ENCODE data around the gene SEZ6L. TPM values are rescaled to one million over a fixed set of nuclear protein-coding genes. Genes with fewer than 3 reads are reported as not detected.

The SEZ6L gene
- total and polyA plus RNA-seq, 10 of the 15 experiments (the other 5 are each of a cell fraction or from before 2014, with no cell fraction given) = not detected

DNA sequence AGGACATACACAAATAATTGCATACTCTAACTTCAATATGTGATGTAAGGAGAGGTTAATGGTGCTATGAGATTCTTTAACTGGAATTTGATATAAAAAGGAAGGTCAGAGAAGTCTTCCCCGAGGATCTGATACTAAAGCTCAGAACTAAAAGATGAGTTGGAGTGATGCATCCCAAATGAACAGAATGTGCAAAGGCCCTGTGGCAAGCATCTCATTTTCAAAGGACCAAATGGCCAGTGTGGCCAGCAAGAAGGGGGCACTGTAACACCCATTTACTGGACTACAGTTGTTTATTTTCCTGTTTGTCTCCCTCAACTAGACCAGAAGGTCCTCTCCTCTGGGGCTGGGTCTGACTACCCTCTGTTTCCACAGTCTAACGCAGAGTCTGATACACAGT lies 144.9 kb downstream of the SEZ6L start:
- SMC1A ChIA-PET (ENCODE audit: uncharacterized antibody, unreplicated experiment) = no interaction called here
- no peak for DNase-seq (ENCODE audit: low read depth, low spot score)
- BruUV-seq (replicated peaks) = no TSS peak
- peaks cover 0 to 3% of the 10 kb centered on the region in 2 experiments; a peak in 3 of 4 replicates for H3K27me3 ChIP-seq (replicated peaks in 1 of 2; ENCODE audit: control insufficient read depth in 2 of 2, insufficient read depth in 2 of 2, low read length in 1 of 2)
- FAIRE-seq = no peak
- POLR2A ChIA-PET = no interaction called here
- CTCF ChIA-PET = no interaction called here
- no peak for ATAC-seq
- no peaks in the 10 kb centered on the region for H3K79me2 ChIP-seq (ENCODE audit: control insufficient read depth, insufficient read depth, low read length)
- in situ Hi-C loops (cut with MboI) (no loop called here), intact Hi-C loops (cut with micrococcal nuclease; ENCODE audit: unreplicated experiment) (no loop called here)
- RAD21 ChIA-PET (ENCODE audit: unreplicated experiment) = no interaction called here
- H3K36me3 ChIP-seq (ENCODE audit: control insufficient read depth in 2 of 2, insufficient read depth in 2 of 2, low read length in 1 of 2) = no peaks in the 10 kb centered on the region
- H3K4me3 ChIP-seq = no peak overlapping the region
- no peaks in the 10 kb centered on the region for H3K4me1 ChIP-seq (ENCODE audit: control insufficient read depth, insufficient read depth, low read length)
- TF ChIP-seq ATF2 (IDR thresholded peaks at IDR 0.05; ENCODE audit: low read length) = no peak
- no peak for TF ChIP-seq ESRRA (IDR thresholded peaks at IDR 0.05; ENCODE audit: low read length)
- no peak for TF ChIP-seq BRCA1 (IDR thresholded peaks at IDR 0.05; ENCODE audit: low read depth, low read length)
- TF ChIP-seq PAX8 (IDR thresholded peaks at IDR 0.05) = no peak
- H3K9ac ChIP-seq (ENCODE audit: control insufficient read depth, insufficient read depth, low read length) = no peak overlapping the region
- no peak overlapping the region for H3K4me2 ChIP-seq (ENCODE audit: control insufficient read depth, insufficient read depth)
- H2AFZ ChIP-seq (ENCODE audit: control insufficient read depth, low read depth, low read length) = no peak overlapping the region
- H4K20me1 ChIP-seq (ENCODE audit: control insufficient read depth, insufficient read depth) = no peaks in the 10 kb centered on the region
- H3K9me3 ChIP-seq (replicated peaks; ENCODE audit: control insufficient read depth, insufficient read depth, low read length) = no peaks in the 10 kb centered on the region
- WGBS (ENCODE audit: insufficient coverage, insufficient replicate concordance, low lambda C conversion rate, missing lambda C conversion rate) = 16% methylated on average over 2 of the region's 2 CpGs
- H3K27ac ChIP-seq (ENCODE audit: control insufficient read depth, insufficient read depth) = no peak overlapping the region

- Histone ChIP-seq H3K27me3 (replicated peaks in 1 of 2; ENCODE audit: control insufficient read depth in 2 of 2, insufficient read depth in 2 of 2, low read length in 1 of 2) (peaks cover 0 to 3% of the 10 kb centered on the region in 2 experiments; a peak in 3 of 4 replicates), H3K27ac (ENCODE audit: control insufficient read depth, insufficient read depth) (no peak overlapping the region)
- RAD21 ChIA-PET (ENCODE audit: unreplicated experiment) = no interaction called here
- TF ChIP-seq PML (IDR thresholded peaks at IDR 0.05; ENCODE audit: low read length) (no peak), MTA3 (IDR thresholded peaks at IDR 0.05; ENCODE audit: borderline replicate concordance, low read length) (no peak), SUPT20H (IDR thresholded peaks at IDR 0.05; ENCODE audit: borderline replicate concordance, control insufficient read depth, low read depth, low read length) (no peak), PAX5 (IDR thresholded peaks at IDR 0.05; ENCODE audit: borderline replicate concordance, low read depth, low read length) (no peak), MYB (IDR thresholded peaks at IDR 0.05; ENCODE audit: borderline replicate concordance, low read depth, low read length) (no peak), ETV6 (conservative IDR thresholded peaks at IDR 0.05 in 1 of 2, IDR thresholded peaks at IDR 0.05 in 1 of 2; ENCODE audit: borderline replicate concordance in 1 of 2, low read depth in 1 of 2) (no peak), JUND (IDR thresholded peaks at IDR 0.05; ENCODE audit: low read depth, low read length) (no peak), MTA2 (IDR thresholded peaks at IDR 0.05; ENCODE audit: low read depth) (no peak), KDM1A (IDR thresholded peaks at IDR 0.05; ENCODE audit: borderline replicate concordance) (no peak), MAX (IDR thresholded peaks at IDR 0.05; ENCODE audit: low read depth, low read length) (no peak), NFYB (IDR thresholded peaks at IDR 0.05; ENCODE audit: insufficient read depth, low read depth, low read length) (no peak)
Measured at GRCh38 chr22:26314656-26315055, 145.4 kb downstream of the SEZ6L start.

More at GRCh38 chr22:26314656-26315055, 145.4 kb downstream of the SEZ6L start:
- WGBS (ENCODE audit: insufficient coverage, insufficient replicate concordance, low lambda C conversion rate, missing lambda C conversion rate) = 24% methylated on average over 6 of the region's 6 CpGs
- H3K9me3 ChIP-seq (replicated peaks; ENCODE audit: control insufficient read depth, insufficient read depth, low read length) = no peaks in the 10 kb centered on the region
- DNase-seq (ENCODE audit: low read depth, low spot score) = no peak
- no peak for FAIRE-seq
- BruUV-seq (replicated peaks) = no TSS peak
- no peaks in the 10 kb centered on the region for H3K4me1 ChIP-seq (ENCODE audit: control insufficient read depth, insufficient read depth, low read length)
- no peak for ATAC-seq
- in situ Hi-C loops (cut with MboI) = no loop called here
- SMC1A ChIA-PET (ENCODE audit: uncharacterized antibody, unreplicated experiment) = no interaction called here
- intact Hi-C loops (cut with micrococcal nuclease; ENCODE audit: unreplicated experiment) = no loop called here
- POLR2A ChIA-PET = no interaction called here
- H2AFZ ChIP-seq (ENCODE audit: control insufficient read depth, low read depth, low read length) = no peak overlapping the region
- no peak overlapping the region for H3K9ac ChIP-seq (ENCODE audit: control insufficient read depth, insufficient read depth, low read length)
- no peaks in the 10 kb centered on the region for H4K20me1 ChIP-seq (ENCODE audit: control insufficient read depth, insufficient read depth)
- H3K79me2 ChIP-seq (ENCODE audit: control insufficient read depth, insufficient read depth, low read length) = no peaks in the 10 kb centered on the region
- no peak overlapping the region for H3K4me2 ChIP-seq (ENCODE audit: control insufficient read depth, insufficient read depth)
- no peaks in the 10 kb centered on the region for H3K36me3 ChIP-seq (ENCODE audit: control insufficient read depth in 2 of 2, insufficient read depth in 2 of 2, low read length in 1 of 2)
- CTCF ChIA-PET = no interaction called here
- no peak overlapping the region for H3K4me3 ChIP-seq
